ENCODE measurements around the gene IVD. TPM values are rescaled to one million over a fixed set of nuclear protein-coding genes. Genes with fewer than 3 reads are reported as not detected.

IVD gene
- total RNA-seq, 2 donors from 2014 or later = 24.3 to 38.9 TPM

- DNase-seq (ENCODE audit: low spot score) = no peak
- intact Hi-C loops (cut with DNase I) = no loop called here
Observed at GRCh38 chr15:40369474-40369869, 36.1 kb upstream of the IVD start.

GRCh38 chr15:40369971-40370370 lies 35.6 kb upstream of the IVD start:
- intact Hi-C loops (cut with DNase I) = no loop called here
- no peak for DNase-seq (ENCODE audit: low spot score)

GRCh38 chr15:40372981-40373380 lies 32.6 kb upstream of the IVD start:
- intact Hi-C loops (cut with DNase I) = no loop called here
- DNase-seq (ENCODE audit: low spot score) = no peak

GRCh38 chr15:40377606-40378005 lies 28.0 kb upstream of the IVD start:
- no peak for DNase-seq (ENCODE audit: low spot score)
- intact Hi-C loops (cut with DNase I) = no loop called here

GRCh38 chr15:40379374-40379773 lies 26.2 kb upstream of the IVD start:
- intact Hi-C loops (cut with DNase I) = no loop called here
- no peak for DNase-seq (ENCODE audit: low spot score)

GRCh38 chr15:40379853-40380252 lies 25.7 kb upstream of the IVD start:
- DNase-seq (ENCODE audit: low spot score) = peak; percentile 88
- intact Hi-C loops (cut with DNase I) = no loop called here

- intact Hi-C loops (cut with DNase I) = no loop called here
- no peak for DNase-seq (ENCODE audit: low spot score)
Observed at GRCh38 chr15:40380636-40381035, 25.0 kb upstream of the IVD start.

- no peak for DNase-seq (ENCODE audit: low spot score)
- intact Hi-C loops (cut with DNase I) = no loop called here
Observed at GRCh38 chr15:40381818-40382529, 23.6 kb upstream of the IVD start.

- DNase-seq (ENCODE audit: low spot score) = peak; percentile 95
- intact Hi-C loops (cut with DNase I) = no loop called here
Observed at GRCh38 chr15:40382580-40383456, 22.8 kb upstream of the IVD start, which contains the start of gene KNSTRN. Gene KNSTRN, plus strand, starts transcription at chr15:40382721. Its CDS starts 115 bp downstream, at chr15:40382836.

GRCh38 chr15:40386480-40386879 lies 19.1 kb upstream of the IVD start:
- intact Hi-C loops (cut with DNase I) = loop anchor here in 1 of 2 donors (5.0 kb wide), 1 partner anchor 1531 kb away; no protein-coding TSS in a partner anchor
- DNase-seq (ENCODE audit: low spot score) = no peak

- intact Hi-C loops (cut with DNase I) = loop anchor here in 1 of 2 donors (5.0 kb wide), 1 partner anchor 1528 kb away; no protein-coding TSS in a partner anchor
- no peak for DNase-seq (ENCODE audit: low spot score)
Observed at GRCh38 chr15:40388941-40389823, 16.4 kb upstream of the IVD start.

- intact Hi-C loops (cut with DNase I) = loop anchor here in 1 of 2 donors (5.0 kb wide), 1 partner anchor 1527 kb away; no protein-coding TSS in a partner anchor
- DNase-seq (ENCODE audit: low spot score) = no peak
Observed at GRCh38 chr15:40389824-40390595, 15.6 kb upstream of the IVD start.

GRCh38 chr15:40392986-40393948 lies 12.3 kb upstream of the IVD start:
- intact Hi-C loops (cut with DNase I) = no loop called here
- no peak for DNase-seq (ENCODE audit: low spot score)

GRCh38 chr15:40397688-40398412 lies 7.7 kb upstream of the IVD start:
- no peak for DNase-seq (ENCODE audit: low spot score)
- intact Hi-C loops (cut with DNase I) = no loop called here

GRCh38 chr15:40398413-40398873 lies 7.2 kb upstream of the IVD start:
- intact Hi-C loops (cut with DNase I) = no loop called here
- DNase-seq (ENCODE audit: low spot score) = no peak

GRCh38 chr15:40399370-40399769 lies 6.2 kb upstream of the IVD start:
- intact Hi-C loops (cut with DNase I) = no loop called here
- no peak for DNase-seq (ENCODE audit: low spot score)

Measured in posterior vena cava (tissue), 2 donors.